GM21825 (cell line): ENCODE measurements around the gene SIRPD.
"Not testable (repeated sequence)": the region's sequence is repeated elsewhere in the genome, so short reads cannot be mapped to it uniquely, and the experiment has no call there.

Source experiments
- ATAC-seq: cut with Tn5 transposase; IDR thresholded peaks from one replicate; pipeline ENCODE4 v1.9.1; 2021; ENCODE audit warnings: mild to moderate bottlenecking, moderate library complexity; ENCODE audit not compliant: unreplicated experiment

The SIRPD gene

GRCh38 chr20:1557605-1558004 lies at the start of gene SIRPD:
Gene SIRPD, minus strand, starts transcription at chr20:1557705. Its CDS starts 52 bp downstream, at chr20:1557653.
- no peak for ATAC-seq

DNA sequence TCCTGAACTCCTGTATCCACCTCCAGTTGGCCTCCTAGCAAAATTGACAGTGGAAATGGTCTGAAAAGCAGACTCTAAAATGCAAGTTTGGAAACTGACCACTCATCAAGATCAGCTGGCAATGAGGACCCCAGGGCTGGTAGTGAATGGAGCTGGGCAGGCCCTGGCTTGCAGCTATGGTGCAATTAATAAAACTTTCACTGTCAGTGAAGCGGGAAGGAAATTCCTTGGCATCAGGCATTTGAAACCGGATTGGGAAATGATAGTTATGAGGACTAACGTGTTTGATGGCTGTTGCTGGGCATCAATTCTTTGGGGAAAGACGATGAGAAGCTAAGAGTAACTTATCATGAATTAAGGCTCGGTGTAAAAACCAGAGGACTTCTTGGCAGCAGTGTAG lies 43.2 kb upstream of the SIRPD start:
- ATAC-seq = no peak

GRCh38 chr20:1595333-1595732 lies 37.8 kb upstream of the SIRPD start:
- ATAC-seq = no peak

DNA sequence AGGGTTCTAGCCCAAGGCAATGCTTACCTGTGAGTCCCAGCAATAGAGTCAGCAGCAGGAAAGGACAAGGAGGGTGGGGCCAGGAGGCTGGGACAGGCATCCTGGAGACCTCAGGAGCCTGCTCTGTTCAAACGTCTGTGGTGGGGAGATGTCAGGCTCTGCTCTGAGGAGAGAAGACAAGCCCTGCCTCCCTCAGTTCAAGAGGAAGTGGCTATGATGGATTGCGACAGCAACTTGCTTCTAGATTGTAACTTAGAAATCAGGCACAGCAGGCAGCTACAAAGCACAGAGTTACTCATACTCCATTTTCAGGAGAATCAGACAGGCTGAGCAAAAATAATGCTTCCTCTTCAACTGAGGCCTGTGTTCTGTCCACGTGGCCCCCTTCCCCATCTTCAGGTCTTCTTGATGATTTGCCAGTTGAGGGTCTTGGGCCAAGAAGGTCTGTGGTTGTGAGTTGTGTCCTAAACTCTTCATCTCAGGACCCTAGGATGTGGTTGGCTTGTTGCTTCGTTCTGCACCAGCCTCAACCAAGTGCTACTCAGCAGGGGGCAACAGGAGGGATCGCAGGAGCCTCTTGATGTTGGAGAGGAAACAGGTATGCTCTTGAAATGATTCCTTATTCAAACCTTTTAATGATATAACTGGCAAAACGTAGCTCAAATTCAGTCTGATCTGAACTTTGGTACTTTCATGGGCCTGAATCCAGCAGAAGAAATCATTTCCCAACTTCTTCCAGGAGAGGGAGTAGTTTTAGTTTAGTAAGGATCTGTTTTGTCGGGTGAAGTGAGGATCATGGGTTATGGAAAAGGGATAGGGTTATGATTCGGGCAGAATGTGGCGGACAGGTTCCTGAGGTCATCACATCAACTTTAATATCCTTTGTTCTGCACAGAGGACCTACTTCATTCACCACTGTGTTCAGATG lies 31.3 kb upstream of the SIRPD start:
- no peak for ATAC-seq

DNA sequence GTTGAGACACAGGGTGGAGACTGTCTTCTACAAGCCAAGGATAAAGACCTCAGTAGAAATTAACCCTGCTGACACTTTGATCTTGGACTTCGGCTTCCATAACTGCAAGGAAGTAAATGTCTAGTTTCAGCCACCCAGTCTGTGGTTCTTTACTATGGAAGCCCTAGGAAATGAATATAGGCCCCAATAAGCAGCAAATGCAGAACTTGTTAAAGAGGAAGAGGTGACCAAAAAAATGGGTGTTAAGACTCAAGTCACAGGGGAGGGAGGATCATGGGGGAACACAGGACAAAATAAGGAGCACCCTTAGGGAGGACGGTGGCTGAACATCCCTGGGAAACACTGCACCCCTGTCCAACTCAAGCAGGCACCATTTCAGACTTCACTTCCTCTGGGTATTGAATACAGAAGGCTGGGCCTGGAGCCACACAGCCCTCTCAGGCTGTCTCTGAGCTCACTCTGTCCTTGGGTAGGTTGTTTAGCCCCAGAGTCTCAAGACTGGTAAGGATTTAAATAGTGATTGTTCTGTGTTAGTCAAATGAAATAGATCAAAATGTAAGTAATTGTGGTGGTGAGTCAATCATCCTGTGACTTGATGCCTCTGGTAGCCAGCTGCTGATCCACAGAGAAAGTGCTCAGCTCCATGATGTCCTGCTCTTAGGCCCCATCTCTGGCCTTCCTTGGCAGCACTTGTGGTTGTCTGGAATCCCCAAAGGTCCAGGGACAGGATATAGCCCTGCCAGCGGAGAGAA lies 30.5 kb upstream of the SIRPD start:
- no peak for ATAC-seq

DNA sequence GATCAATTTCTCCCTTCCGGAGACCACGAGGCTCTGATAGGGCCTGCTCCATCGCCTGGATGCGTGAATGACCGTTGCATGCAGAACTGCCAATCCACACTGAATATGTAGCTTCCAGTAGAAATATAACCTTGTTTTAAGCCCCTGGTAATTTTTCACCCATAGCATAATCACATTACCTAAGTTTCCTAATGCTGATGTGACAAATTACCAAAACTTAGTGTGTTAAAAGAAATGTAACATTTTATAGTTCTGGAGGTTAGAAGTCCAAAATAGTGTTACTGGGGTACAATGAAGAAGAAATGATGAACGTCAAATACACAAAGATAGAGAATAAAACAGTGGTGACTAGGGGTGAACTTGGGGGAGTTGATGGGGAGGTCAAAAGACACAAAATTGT lies 22.0 kb upstream of the SIRPD start:
- ATAC-seq = no peak

DNA sequence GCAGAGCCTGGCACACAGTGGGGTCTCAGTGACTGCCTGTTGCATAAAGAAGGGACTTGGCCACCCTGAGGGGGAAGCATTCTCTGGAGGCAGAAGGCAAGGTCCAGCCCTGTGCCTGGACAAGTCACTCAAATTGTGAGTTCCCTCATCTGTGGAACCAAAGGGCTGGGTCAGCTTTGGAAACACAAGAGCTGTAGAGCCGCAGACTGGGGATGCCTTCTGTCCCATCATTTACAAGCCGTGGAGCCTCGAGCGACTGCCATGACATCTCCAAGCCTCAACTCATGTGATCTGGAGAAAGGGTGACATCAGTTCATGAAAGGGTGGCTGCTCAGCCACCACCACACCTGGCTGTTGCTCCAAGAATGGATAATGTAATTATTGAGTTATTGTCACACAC lies 20.4 kb upstream of the SIRPD start:
- ATAC-seq = no peak

DNA sequence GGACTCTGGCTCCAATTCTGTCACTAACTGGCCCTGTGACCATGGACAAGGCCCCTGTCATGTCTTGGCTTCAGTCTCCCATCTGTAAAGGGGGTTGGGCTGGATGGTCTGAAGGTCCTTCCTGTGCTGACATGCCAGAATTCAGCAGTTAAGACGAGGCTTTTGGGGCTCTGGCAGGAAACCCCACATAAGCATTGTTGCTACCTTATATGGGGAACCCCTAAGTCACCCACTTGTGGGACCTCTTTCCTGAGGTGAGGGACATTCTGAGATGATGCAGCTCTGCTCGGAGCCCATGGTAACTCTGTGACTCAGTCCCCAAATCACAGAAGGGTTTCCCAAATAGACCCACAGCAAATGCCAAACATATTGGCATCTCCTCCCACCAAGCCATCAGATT lies 19.8 kb upstream of the SIRPD start:
- ATAC-seq = not testable (repeated sequence)

DNA sequence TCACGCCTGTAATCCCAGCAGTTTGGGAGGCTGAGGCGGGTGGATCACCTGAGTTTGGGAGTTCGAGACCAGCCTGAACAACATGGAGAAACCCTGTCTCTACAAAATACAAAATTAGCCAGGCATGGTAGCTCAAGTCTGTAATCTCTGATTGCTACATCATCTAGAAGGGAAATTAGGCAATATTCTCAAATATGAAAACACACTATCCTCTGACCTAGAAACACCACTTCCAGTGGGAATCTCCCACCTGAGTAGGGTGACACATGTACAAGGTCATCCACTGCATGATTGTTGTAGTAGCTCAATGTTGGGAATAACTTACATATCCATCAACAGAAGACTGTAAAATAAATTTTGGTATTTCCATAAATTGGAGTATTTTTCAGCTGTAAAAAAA lies 19.1 kb upstream of the SIRPD start:
- no peak for ATAC-seq

GRCh38 chr20:1576003-1576402 lies 18.5 kb upstream of the SIRPD start:
- not testable (repeated sequence) for ATAC-seq

DNA sequence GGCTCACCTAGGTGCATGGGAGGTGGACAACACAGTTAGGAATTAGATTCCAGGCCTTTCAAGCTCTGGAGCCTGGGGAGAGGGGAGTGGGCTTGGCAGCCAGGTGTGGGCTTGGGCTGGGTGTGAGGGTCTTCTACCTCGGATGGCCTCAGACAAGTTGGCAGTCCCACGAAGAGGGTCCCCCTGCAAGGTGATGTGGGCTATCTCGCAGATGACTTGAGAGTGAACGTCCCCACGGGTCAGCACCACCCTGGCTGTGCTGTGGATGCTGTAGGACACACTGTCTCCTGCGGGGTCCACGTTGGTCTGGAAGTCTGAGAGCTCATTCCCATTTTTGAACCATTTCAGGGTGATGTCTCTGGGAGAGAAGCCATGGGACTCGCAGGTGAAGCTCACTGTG lies 14.1 kb upstream of the SIRPD start:
- ATAC-seq = not testable (repeated sequence)

DNA sequence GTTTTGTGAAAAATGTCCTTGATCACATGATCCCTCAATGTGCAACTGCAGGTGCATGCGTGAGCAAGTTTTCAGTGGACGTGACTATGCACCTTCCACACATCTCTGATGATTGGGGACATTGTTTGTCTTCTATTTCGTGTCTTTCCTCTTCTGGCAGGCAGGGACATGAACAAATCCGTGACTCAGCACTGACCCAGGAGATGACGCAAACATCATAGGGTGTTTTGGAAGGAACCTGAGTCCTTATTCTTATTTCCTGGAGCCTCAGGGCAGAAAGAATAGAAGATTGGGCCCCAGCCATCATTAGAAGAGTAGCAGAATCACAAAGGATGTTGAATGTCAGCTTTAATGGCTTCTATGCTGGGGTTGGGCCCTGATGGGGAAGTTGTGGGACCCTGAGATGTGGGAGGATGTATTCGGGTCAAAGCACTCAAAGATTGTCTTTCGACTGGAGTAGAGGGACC lies 11.9 kb upstream of the SIRPD start:
- ATAC-seq = no peak

- ATAC-seq = no peak
These were observed 10.6 kb upstream of the SIRPD start for GRCh38 chr20:1568163-1568490.

- no peak for ATAC-seq
These were observed 10.1 kb upstream of the SIRPD start for GRCh38 chr20:1567392-1568162.

GRCh38 chr20:1566701-1567100 lies 9.2 kb upstream of the SIRPD start:
- no peak for ATAC-seq

DNA sequence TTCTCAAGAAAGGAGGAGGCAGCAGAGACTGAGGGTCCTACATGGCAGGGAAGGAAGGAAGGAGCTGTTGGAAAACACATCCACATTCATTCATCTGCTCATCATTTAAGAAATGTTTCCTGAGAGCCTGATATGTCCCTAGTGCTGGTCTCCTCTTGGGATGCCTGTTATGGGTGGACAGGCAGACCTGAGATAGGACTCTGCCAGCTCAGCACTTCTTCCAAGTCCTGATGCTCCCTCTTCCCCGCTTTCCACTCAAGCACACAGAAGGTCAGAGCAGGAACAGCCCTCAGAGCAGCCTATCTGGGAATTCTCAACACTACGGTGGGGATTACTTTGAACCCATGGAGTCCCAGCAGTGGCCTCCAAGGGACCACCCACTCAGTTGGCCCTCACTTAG lies 8.0 kb upstream of the SIRPD start:
- no peak for ATAC-seq

- no peak for ATAC-seq
These were observed 6.1 kb upstream of the SIRPD start for GRCh38 chr20:1563598-1563997.

- ATAC-seq = no peak
These were observed 5.1 kb upstream of the SIRPD start for GRCh38 chr20:1562622-1563021.

- no peak for ATAC-seq
These were observed 3.8 kb upstream of the SIRPD start for GRCh38 chr20:1561350-1561749.

- no peak for ATAC-seq
These were observed 1.6 kb downstream of the SIRPD start for GRCh38 chr20:1555952-1556351.

DNA sequence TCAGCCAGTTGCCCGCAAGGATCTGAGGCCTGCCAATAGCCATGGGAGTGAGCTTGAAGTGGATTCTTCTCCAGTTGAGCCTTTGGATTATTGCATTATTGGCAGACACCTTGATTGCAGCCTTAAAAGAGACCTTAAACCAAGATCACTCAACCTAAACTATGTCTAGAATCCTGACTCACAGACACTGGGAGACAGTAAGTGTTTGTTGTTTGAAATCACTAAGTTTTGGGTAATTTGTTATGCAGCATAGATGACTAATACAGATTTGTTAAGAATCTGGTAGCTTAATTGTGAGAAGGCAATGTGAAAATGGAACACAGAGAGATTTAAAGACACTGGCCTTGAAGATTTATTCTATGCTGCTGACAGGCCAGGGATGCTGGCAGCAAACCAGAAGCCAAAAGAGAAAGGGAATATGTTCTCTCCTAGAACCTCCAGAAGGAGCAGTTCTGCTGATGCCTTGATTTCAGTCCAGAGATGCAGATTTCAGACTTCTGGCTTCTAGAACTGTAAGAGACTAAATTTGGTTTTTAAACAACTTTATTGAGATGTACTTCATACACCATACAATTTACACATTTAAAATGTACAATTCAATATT lies 17.6 kb downstream of the SIRPD start:
- no peak for ATAC-seq
